Measurements from ENCODE around the gene SCUBE3. TPM values are rescaled to one million over a fixed set of nuclear protein-coding genes. Genes with fewer than 3 reads are reported as not detected.

SCUBE3 gene
- total and polyA plus RNA-seq, 2 of the 8 experiments (the other 6 are each of a cell fraction or from before 2014, with no cell fraction given), result 0.80 to 1.0 TPM

DNA sequence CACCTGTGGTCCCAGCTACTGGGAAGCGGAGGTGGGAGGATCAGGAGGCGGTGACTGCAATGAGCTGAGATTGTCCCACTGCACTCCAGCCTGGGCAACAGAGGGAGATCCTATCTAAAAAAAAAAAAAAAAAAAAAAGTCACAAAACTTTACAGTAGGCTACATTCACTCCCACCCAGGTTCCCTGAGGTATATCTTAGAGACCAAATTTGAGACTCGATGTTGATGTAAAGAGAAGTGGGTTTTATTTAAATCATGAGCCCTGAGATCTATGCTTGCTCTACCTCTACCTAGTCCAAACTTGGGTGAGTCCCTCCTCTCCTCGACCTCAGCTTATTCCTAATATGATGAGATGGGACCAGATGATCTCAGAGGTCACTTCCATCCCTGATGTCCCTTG lies 75.1 kb downstream of the SCUBE3 start (continued):
- TF ChIP-seq, protein P1, sequence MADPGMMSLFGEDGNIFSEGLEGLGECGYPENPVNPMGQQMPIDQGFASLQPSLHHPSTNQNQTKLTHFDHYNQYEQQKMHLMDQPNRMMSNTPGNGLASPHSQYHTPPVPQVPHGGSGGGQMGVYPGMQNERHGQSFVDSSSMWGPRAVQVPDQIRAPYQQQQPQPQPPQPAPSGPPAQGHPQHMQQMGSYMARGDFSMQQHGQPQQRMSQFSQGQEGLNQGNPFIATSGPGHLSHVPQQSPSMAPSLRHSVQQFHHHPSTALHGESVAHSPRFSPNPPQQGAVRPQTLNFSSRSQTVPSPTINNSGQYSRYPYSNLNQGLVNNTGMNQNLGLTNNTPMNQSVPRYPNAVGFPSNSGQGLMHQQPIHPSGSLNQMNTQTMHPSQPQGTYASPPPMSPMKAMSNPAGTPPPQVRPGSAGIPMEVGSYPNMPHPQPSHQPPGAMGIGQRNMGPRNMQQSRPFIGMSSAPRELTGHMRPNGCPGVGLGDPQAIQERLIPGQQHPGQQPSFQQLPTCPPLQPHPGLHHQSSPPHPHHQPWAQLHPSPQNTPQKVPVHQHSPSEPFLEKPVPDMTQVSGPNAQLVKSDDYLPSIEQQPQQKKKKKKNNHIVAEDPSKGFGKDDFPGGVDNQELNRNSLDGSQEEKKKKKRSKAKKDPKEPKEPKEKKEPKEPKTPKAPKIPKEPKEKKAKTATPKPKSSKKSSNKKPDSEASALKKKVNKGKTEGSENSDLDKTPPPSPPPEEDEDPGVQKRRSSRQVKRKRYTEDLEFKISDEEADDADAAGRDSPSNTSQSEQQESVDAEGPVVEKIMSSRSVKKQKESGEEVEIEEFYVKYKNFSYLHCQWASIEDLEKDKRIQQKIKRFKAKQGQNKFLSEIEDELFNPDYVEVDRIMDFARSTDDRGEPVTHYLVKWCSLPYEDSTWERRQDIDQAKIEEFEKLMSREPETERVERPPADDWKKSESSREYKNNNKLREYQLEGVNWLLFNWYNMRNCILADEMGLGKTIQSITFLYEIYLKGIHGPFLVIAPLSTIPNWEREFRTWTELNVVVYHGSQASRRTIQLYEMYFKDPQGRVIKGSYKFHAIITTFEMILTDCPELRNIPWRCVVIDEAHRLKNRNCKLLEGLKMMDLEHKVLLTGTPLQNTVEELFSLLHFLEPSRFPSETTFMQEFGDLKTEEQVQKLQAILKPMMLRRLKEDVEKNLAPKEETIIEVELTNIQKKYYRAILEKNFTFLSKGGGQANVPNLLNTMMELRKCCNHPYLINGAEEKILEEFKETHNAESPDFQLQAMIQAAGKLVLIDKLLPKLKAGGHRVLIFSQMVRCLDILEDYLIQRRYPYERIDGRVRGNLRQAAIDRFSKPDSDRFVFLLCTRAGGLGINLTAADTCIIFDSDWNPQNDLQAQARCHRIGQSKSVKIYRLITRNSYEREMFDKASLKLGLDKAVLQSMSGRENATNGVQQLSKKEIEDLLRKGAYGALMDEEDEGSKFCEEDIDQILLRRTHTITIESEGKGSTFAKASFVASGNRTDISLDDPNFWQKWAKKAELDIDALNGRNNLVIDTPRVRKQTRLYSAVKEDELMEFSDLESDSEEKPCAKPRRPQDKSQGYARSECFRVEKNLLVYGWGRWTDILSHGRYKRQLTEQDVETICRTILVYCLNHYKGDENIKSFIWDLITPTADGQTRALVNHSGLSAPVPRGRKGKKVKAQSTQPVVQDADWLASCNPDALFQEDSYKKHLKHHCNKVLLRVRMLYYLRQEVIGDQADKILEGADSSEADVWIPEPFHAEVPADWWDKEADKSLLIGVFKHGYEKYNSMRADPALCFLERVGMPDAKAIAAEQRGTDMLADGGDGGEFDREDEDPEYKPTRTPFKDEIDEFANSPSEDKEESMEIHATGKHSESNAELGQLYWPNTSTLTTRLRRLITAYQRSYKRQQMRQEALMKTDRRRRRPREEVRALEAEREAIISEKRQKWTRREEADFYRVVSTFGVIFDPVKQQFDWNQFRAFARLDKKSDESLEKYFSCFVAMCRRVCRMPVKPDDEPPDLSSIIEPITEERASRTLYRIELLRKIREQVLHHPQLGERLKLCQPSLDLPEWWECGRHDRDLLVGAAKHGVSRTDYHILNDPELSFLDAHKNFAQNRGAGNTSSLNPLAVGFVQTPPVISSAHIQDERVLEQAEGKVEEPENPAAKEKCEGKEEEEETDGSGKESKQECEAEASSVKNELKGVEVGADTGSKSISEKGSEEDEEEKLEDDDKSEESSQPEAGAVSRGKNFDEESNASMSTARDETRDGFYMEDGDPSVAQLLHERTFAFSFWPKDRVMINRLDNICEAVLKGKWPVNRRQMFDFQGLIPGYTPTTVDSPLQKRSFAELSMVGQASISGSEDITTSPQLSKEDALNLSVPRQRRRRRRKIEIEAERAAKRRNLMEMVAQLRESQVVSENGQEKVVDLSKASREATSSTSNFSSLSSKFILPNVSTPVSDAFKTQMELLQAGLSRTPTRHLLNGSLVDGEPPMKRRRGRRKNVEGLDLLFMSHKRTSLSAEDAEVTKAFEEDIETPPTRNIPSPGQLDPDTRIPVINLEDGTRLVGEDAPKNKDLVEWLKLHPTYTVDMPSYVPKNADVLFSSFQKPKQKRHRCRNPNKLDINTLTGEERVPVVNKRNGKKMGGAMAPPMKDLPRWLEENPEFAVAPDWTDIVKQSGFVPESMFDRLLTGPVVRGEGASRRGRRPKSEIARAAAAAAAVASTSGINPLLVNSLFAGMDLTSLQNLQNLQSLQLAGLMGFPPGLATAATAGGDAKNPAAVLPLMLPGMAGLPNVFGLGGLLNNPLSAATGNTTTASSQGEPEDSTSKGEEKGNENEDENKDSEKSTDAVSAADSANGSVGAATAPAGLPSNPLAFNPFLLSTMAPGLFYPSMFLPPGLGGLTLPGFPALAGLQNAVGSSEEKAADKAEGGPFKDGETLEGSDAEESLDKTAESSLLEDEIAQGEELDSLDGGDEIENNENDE (IDR thresholded peaks at IDR 0.05; ENCODE audit: insufficient replicate concordance, low read length), result no peak
- TF ChIP-seq EGR1 (IDR thresholded peaks at IDR 0.05; ENCODE audit: borderline replicate concordance, low read depth, low read length) (no peak), CBX5 (IDR thresholded peaks at IDR 0.05; ENCODE audit: low read depth, low read length) (no peak), RNF2 (IDR thresholded peaks at IDR 0.05; ENCODE audit: borderline replicate concordance, low read depth, low read length, missing control alignments, poor library complexity, severe bottlenecking) (no peak), SP2 (IDR thresholded peaks at IDR 0.05; ENCODE audit: low read length) (no peak), GTF2F1 (IDR thresholded peaks at IDR 0.05; ENCODE audit: borderline replicate concordance, low read depth, low read length) (no peak), NANOG (IDR thresholded peaks at IDR 0.05; ENCODE audit: insufficient read depth, low read depth, low read length, poor library complexity, severe bottlenecking) (no peak), SIN3A (conservative IDR thresholded peaks at IDR 0.05 in 1 of 2, IDR thresholded peaks at IDR 0.05 in 1 of 2; ENCODE audit: low read depth in 1 of 2, low read length in 2 of 2) (no peak), TCF12 (IDR thresholded peaks at IDR 0.05; ENCODE audit: low read depth, low read length) (no peak)
- TF ChIP-seq, protein P2, sequence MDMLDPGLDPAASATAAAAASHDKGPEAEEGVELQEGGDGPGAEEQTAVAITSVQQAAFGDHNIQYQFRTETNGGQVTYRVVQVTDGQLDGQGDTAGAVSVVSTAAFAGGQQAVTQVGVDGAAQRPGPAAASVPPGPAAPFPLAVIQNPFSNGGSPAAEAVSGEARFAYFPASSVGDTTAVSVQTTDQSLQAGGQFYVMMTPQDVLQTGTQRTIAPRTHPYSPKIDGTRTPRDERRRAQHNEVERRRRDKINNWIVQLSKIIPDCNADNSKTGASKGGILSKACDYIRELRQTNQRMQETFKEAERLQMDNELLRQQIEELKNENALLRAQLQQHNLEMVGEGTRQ (IDR thresholded peaks at IDR 0.05; ENCODE audit: low read length), result no peak

Measured in H1 (cell line).